ENCODE data around the gene LDAH.

LDAH gene

DNA sequence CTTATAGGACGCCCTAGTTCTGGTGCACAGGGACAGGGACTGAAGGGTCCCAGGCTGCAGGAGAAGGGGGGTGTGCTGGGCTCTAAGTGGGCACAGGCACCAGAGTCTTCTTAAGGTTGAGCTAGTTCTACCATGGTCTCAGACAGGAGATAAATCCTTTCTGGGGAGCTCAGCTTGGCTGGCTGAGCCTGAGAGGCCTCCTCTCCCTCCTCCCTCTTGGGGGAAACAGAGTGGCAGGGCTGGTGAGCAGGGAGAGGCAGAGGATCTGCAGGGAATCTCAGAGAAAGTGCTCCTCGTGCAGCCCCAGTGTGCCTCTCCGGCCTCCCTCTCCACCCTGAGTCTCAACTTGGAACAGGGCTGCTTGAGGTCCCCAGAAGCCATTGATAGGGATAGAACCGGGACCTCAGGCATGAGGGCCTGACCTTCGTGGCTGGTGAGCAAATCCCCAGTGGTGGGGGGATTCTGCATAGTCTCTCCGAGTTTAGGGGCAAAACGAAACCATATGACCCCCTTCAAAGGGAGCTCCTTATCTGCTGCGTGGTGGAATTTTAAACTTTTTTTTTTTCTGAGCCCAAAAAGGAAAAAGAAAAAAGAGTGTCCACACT lies 153.9 kb downstream of the LDAH start:
- H3K27ac ChIP-seq: no peak overlapping the region
- TF ChIP-seq, protein P1, sequence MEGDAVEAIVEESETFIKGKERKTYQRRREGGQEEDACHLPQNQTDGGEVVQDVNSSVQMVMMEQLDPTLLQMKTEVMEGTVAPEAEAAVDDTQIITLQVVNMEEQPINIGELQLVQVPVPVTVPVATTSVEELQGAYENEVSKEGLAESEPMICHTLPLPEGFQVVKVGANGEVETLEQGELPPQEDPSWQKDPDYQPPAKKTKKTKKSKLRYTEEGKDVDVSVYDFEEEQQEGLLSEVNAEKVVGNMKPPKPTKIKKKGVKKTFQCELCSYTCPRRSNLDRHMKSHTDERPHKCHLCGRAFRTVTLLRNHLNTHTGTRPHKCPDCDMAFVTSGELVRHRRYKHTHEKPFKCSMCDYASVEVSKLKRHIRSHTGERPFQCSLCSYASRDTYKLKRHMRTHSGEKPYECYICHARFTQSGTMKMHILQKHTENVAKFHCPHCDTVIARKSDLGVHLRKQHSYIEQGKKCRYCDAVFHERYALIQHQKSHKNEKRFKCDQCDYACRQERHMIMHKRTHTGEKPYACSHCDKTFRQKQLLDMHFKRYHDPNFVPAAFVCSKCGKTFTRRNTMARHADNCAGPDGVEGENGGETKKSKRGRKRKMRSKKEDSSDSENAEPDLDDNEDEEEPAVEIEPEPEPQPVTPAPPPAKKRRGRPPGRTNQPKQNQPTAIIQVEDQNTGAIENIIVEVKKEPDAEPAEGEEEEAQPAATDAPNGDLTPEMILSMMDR (IDR thresholded peaks at IDR 0.05): no peak
- no peak for TF ChIP-seq ZFX (IDR thresholded peaks at IDR 0.05; ENCODE audit: borderline replicate concordance)

DNA sequence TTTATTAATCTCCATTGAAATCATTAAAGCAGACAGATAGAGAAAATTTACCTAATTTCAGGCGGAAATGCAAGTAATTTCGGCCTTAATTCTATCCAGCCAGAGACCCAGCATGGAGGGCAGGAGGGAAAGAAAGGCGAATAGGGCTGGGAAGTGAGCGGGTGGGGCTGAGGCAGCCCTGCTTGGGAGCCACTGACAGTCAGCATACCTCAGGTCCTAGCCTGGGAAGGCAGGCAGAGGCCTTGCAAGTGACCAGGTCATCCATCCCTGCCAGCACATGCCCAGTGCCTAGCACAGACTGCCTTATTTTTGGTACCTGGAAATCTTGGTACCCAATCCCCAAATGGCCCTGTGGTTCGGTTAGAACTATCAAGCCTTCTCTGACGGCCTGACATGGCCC lies 154.4 kb downstream of the LDAH start:
- no peak for TF ChIP-seq ZFX (IDR thresholded peaks at IDR 0.05; ENCODE audit: borderline replicate concordance)
- no peak overlapping the region for H3K27ac ChIP-seq

DNA sequence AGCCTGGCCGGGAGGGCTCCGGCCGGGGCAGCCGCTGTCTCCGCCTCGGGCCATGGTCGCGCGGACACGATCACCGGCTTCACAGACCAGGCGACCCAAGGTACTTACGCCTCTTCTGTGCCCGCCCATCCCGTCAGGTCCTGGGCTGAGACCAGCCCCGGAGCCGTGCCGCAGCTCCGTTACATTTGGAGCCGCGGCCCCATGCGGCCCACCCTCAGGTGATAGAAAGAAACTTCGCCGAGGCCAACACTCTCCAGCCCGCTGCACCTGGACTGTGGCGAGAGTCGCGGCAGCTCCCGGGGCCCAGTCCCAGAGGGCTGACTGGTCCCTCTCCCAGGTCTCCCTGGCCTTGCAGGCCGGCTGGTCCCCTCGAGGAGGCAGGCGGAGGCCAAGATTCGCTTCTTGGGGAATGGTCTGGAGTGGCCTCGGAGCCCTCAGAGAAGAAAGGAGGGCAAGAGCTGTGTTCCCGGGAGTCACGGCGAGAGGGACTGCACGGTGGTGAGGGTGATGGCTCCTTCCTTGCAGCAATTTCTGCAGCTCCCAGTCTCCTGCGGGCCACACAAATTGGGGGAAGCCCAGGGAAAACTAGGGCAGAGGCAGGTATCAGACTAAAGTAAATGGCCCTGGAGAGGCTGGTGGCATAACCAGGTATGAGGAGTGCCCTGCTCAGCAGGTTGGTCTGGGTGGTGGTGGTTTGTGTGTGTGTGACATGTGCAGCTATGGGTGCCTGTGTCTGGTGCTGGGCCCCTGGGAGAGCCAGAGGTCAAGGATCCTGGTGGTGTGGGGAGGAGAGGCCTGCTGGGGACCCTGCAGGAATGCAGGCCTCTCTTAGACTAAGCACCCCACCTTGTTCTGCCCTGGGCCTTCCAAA lies 155.1 kb downstream of the LDAH start:
- no peak overlapping the region for H3K27ac ChIP-seq

DNA sequence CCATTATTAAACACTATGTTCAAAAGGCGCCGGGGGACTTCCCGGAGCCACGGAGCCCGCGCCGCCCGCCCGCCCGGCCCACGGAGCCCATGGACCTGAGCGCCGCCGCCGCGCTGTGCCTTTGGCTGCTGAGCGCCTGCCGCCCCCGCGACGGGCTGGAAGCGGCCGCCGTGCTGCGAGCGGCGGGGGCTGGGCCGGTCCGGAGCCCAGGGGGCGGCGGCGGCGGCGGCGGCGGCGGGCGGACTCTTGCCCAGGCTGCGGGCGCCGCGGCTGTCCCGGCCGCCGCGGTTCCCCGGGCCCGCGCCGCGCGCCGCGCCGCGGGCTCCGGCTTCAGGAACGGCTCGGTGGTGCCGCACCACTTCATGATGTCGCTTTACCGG lies 155.8 kb downstream of the LDAH start:
- no peak for TF ChIP-seq ZFX (IDR thresholded peaks at IDR 0.05; ENCODE audit: borderline replicate concordance)
- TF ChIP-seq, protein P1 (IDR thresholded peaks at IDR 0.05): 0 out of 2 replicates have a peak, but pooled peaks have one; percentile 11
- H3K27ac ChIP-seq: no peak overlapping the region

More for the DNA sequence above, 155.1 kb downstream of the LDAH start:
- TF ChIP-seq, protein P1 (IDR thresholded peaks at IDR 0.05): no peak
- no peak for TF ChIP-seq ZFX (IDR thresholded peaks at IDR 0.05; ENCODE audit: borderline replicate concordance)

DNA sequence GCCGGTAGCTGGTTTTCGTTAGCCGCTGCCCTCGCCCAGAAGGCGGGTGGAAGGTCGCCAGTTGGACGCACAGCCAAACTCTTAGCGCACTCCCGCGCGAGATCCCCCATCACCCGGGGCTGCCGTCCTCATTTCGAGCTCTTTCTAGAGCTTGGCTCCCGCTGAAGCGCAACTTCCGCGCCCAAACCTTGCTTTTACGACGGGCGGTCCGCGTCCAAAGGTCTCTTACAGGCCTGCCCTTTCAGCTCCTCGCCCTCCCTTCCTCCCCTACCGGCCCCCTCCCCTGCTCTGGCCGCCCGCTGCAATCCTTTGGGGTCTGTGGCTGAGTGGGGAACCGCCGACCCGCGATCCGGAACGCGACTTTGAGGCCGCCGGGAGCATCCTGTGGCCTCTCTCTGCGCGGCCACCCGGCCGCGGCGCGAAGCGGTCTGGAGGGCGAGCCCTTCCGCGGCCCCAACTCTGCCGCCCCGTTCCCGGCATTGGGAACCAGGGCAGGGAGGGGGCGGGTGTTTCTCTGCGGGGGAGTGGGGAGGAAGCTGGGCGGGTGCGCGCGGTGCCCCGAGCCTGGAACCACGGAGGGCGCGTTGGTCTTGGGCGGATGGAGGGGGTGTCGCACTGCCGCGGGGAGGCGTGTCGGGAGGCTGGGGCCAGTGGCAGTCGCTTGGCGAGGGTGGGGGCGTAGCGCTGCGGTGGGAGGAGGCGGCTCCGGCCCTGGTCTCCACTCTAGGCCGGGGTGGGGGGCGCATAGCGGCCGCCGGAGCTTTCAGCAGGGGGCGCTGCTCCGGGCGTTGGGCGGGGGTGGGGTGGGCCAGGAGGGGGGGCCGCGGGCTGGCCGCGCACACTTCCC lies 156.4 kb downstream of the LDAH start, which contains the start of gene GDF7:
Gene GDF7 (plus strand): TSS at position 841 of the 847 bp plus-strand sequence. CDS start 96 bp downstream, outside the sequence.
- no peak within 1 kb of the TSS for H3K27ac ChIP-seq
- TF ChIP-seq, protein P1 (IDR thresholded peaks at IDR 0.05): peak; percentile 32; the same call in 1 of the 2 replicates
- no peak for TF ChIP-seq ZFX (IDR thresholded peaks at IDR 0.05; ENCODE audit: borderline replicate concordance)

DNA sequence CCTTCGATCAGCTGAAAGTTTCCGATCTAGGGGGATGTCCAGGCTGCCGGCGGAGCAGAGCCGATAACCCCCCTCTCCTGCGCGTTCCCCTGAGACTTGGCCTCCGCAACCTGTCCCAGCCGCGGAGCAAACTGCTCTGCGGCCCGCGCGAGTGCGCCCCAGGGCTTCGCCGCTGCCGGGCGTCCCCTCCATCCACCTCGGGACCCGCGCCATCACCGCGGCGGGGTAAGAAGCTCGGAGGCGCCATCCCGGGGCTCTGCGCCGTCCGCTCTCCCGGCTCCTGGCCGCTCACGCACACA lies 156.9 kb downstream of the LDAH start:
- TF ChIP-seq, protein P1 (IDR thresholded peaks at IDR 0.05): no peak
- no peak for TF ChIP-seq ZFX (IDR thresholded peaks at IDR 0.05; ENCODE audit: borderline replicate concordance)
- no peak overlapping the region for H3K27ac ChIP-seq

DNA sequence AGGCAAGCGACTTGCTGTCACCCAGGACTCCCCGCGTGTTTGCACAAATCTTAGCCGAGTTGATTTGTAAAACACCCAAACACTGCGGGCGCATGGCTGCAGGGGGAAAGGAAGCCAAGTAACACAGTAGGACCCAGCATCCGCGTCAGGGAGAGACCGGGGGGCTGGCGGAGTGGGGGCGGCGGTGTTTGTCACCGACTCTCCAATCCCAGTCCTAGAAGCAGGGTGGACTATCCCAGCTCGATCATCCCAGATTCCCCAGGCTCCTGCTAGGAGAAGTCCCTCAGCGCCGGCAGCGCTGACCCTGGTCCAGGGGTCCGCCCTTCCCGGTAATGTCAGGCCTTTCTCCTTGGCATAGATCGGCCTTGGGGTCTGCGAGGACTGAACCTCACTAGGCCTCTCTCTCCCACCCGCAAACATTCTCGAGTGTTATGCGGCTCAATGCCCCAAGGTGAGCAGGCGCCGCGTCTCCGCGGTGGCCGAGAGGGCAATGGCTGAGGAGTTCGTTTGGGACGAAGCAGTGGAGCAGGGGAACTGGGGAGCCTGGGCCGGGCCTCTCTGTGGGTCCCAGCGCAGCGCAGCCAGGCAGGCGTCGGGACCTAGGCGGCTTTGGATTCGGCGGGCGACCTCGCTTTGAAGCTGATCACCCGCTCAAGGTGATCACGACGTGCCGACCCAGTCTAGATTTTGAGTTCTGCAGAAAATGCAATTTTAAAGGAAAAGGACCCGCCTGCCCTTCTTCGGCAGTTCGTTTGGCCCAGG lies 157.5 kb downstream of the LDAH start:
- H3K27ac ChIP-seq: no peak overlapping the region
- TF ChIP-seq, protein P1 (IDR thresholded peaks at IDR 0.05): no peak
- no peak for TF ChIP-seq ZFX (IDR thresholded peaks at IDR 0.05; ENCODE audit: borderline replicate concordance)
